Globus pallidus (tissue), 1 donor: ENCODE results near the gene DAP3.
"Not testable (repeated sequence)": the region's sequence is repeated elsewhere in the genome, so short reads cannot be mapped to it uniquely, and the experiment has no call there.

Experiments
- DNase-seq: peaks from one replicate; pipeline ENCODE4 v3.0.0-alpha.2; 2015; ENCODE audit warnings: low spot score

The DAP3 gene

DNA sequence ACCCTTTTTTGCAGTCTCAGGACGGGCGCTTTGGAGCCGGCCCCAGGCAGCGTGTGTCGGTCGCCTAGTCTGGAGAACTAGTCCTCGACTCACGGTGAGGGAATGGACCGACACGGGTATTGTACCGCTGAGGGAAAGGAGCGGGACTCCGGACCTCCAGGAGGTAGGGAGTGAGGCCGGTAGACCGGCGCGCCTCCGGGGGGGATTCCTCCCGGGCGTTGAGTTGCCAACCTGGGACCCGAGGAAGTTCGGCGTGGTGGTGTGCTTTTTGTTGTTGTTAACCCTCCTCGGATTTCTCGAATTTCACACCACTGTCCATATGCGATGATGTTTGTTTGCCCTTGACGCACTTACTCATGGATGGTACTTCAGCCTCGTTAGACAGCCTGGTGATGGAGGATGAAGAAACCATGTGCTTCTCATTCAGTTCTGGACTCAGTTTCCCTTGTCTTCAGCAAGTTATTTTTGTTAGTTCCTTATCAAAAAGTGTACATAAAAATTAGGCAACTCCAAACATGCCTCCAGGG lies at the start of gene DAP3:
Gene DAP3, plus strand, starts transcription at position 11 of the 527 bp plus-strand sequence. CDS start 20,689 bp downstream, outside the sequence.
- not testable (repeated sequence) for DNase-seq

DNA sequence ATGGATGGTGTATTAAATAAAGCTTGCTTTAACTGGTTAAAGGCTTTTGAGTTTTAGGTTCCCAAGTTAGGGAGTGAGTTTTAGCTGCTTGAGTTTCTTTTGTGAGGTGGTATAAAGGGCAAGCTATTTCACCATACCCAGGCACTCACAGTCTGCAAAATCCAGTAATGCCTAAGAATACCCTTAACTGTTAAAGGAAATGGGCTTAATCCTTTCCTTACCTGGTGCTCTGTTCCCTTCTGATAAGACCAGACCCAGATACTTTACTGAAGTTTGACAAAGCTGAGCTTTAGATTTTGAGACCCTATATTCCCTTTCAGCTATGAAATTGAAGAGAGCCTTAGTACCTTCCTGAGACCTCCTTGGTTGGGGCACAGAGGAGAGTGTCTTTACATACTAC lies 48.5 kb upstream of the DAP3 start:
- no peak for DNase-seq

DNA sequence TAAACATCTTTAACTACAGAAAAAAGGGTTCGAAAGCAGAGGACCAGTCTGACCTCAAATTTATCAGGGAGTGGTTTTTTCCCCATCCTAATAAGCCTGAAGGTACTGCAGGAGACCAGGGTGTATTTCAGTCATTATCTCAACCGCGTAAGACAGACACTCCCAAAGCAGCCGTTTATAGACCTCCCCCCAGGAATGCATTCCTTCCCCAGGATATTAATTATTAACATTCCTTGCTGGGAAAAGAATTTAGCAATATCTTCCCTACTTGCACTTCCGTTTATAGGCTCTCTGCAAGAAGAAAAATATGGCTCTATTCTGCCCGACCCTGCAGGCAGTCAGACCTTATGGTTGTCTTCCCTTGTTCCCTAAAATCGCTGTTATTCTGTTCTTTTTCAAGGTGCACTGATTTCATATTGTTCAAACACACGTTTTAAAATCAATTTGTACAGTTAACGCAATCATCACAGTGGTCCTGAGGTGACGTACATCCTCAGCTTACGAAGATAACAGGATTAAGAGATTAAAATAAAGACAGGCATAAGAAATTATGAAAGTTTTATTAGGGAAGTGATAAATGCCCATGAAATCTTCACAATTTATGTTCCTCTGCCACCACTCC lies 46.2 kb upstream of the DAP3 start:
- DNase-seq = not testable (repeated sequence)

DNA sequence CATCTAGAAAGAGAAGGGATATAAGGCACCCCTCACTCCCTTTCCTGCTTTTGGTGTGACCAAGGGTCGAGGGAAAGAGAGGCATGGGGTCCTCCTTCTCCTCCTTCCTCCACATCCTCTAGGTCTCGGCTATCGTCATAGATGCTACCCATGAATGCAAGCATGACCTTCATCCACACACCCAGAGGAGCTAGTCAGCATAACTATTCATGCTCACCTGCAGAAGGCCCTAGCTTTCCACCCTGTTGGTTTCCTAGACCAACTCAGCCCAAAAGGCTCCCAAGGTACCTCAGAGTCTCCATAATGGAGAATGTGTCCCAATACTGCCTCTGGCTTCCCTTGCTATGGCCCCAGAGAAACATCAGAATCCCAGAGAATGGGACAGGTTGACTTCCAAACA lies 45.7 kb upstream of the DAP3 start:
- no peak for DNase-seq

DNA sequence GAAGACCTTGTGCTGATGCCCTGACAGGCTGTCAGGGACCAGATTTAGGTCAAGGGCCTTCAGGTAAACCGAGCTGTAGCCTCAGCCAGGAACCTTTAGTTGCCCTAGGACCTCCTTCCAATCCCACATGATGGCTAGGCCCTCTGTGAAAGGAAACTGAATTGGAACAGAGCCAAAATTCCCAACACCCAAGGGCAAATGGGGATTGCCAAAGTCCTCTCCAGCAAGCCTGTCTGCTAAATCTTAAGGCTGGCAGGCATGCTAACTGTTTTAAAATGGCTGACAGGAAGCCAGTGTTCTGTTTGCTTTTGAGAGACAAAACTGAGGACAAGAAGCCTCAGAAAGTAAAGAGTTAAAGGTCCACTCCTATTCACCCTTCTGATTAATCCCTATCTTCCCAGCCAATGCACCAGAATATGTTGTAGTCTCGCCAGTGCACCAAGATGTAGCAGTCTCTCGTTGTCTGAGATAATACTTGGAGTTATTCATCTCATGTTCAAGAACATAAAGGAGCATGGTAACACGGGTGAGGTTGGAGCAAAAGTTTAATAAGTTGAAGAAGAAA lies 43.8 kb upstream of the DAP3 start:
- no peak for DNase-seq

DNA sequence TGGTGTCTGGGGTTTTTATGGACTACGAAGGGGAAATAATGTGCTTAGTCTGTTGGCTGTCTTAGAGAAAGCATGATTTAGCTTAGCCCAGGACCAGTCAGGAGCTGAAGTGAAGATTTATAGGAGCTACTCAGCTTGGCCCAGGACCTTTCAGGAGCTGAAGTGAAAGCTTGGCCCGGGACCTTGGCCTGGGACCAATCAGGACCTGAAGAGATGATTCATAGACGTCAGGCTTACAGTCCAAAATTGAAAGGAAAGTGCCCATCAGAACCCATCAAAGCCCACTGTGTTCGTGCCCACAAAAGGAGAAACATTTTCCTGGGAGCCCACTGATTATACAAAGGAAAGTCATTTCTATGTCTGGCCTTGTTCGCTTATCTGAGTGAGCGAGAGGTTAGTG lies 43.2 kb upstream of the DAP3 start:
- no peak for DNase-seq

DNA sequence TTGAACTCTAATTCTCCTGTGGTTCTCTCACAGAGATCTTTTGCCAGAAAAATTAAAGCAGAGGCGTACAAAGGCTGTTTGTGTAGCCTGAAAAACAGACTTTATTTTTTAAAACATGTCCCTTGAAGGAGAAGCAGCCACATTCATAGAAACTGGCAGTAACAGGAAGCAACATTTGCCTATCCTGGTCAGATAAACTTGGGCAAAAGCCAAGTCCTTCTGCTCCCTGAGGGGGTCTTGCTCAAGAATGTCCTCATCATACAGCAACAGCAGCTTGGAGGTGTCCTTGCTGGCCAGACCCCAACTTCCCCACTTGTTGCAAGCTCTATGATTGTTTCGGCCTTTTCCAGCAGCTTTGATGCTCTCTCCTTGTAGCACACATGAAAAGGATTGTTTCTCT lies 42.6 kb upstream of the DAP3 start:
- no peak for DNase-seq

DNA sequence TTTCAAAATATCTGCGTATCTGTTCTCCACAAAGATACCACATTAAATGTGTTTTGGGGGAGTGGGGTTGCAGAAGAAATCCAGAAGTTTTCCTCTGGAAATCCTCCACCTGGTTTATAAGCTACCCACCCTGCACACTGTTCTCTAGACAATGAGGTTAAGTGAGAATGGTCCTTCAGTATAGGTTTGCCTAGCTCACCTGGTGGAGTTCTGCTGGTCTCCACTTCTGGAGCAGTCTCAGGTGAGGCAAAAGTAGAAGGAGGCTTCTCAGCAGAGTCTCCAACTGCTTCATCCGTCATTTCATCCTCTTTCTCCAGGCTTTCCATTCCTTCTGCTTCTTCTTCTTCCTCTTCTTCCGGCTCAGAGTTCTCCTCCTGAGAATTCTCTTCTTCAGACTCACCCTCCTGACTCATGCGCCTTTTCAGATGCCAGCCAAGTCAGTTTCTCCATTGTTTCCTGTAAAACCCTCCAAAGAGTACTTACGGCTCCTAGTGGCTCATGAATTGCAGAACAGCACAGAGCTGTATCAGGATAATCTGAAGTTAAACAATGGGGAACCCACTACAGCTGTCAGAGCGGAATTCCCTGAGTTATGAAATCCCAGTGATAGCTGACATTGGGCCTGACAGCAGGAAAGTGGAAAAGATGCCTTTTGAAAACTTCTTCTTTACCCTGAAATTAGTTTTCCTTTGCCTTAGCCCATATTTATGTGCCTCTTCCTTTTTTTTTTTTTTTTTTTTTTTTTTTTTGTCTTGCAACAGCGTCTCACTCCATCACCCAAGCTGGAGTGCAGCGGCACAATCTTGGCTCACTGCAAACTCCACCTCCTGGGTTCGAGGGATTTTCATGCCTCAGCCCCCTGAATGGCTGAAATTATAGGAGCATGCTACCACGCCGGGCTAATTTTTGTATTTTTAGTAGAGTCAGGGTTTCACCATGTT lies 40.4 kb upstream of the DAP3 start:
- DNase-seq = peak; percentile 66

DNA sequence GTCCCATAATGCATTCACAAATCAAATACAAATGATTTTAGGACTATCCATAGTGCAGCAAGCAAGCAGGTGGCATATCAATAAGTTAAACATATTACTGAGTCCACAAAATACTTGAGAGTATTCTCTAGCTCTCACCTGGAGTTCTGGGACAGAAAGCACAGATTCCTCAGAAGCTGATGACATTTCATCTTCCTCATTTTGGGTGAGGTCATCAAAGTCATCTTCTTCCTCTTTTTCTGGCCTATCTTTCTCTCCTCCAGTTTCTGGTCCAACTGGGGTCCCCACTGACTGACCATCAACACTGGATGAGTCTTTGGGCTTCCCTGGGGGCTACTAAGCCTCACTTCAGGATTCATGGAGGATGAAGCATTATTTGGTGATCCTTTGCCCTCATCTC lies 39.2 kb upstream of the DAP3 start:
- DNase-seq = no peak

DNA sequence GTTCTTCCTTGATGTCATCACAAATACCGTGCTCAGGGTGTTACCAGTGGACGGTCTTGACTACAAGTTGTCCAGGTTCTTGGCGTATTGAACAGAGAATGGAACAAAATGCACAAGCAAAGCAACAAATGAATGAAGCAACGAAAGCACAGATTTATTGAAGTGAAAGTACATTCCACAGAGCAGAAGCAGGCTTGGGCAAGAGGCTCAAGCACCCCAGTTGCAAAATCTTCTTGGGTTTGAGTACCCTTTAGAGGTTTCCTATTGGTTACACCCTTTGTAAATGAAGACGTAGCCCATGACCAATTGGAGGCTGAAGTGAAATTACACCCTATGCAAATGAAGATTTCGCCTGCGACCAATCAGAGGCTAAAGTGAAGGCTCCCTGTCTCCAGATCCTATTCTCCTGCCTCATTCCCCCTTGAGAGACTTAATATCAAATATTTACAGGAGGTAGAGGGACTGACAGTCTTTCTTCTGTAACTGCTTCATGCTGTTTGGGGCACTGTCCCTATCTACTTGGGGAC lies 38.6 kb upstream of the DAP3 start:
- no peak for DNase-seq

DNA sequence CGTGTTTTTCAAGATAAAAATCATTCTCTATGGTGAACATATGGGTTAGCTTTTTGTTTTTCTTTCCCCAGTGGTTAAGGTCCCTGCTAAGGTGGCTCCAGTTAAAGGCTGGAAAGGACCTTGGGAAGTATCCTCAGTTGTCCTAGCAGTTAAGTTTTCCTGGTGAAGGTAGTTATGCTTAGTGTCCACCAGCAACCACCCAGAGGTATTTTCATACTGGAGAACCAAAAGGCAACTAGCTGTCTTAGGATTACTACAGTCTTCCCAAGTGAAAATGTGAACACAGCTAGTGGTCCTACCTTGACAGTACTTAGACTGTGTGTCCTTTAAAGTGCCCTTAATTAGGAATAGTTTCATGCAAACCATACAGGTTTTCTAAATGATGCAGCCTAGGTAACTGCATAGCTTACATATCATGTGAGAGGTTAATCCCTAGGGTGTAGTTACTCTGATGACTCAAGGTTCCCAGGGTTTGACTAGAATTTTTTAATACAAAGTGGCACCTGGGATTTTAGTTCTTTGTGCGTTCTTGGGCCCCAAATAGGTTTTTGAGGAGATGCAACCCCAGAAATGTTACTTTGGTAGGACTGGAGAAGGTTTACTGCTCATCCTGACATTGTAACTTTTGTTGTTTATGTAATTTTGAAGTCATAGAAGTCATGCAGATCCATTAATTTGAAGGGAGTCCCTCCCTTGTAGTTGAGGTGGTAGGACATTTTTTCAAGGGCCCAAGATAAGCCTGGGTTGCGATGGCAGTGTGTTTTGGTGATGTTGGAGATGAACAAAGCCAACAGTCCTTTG lies 36.8 kb upstream of the DAP3 start:
- no peak for DNase-seq

DNA sequence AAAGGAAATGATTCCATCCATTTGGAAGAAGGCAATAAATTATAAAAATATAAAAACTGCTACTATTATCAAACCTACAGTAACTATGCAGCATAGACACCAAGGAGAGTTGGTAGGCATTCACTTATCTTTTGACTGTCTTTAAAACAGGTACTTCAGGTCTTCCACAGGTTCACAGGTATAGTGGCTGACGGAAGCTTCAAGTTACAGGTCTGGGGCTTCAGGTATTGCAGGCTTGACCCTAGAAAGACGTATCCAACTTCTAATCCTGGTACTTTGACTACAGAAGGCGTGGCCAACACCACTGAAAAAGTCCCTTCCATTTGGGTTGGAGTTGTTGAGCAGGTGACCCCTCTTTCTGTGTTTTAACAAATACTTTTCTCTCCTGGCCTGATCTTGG lies 35.9 kb upstream of the DAP3 start:
- no peak for DNase-seq

DNA sequence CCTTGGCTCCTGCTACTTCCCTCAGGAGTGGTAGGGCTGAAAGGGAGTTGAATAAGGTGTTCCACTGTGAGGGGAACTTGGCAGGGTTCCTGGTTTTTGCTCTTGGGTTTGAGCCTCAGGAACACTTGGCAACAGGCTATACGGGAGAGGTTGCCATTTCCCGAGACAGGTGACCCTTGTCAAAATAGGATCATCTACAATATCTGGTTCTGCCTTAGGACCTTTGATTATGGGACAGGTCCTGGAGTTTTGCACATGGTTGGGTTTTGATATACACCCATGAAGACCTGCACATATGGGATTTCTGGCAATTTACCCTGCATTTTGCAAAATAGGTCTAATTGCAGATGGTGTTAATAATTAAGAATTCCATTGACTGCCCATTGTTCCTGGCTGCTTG lies 31.4 kb upstream of the DAP3 start:
- no peak for DNase-seq

DNA sequence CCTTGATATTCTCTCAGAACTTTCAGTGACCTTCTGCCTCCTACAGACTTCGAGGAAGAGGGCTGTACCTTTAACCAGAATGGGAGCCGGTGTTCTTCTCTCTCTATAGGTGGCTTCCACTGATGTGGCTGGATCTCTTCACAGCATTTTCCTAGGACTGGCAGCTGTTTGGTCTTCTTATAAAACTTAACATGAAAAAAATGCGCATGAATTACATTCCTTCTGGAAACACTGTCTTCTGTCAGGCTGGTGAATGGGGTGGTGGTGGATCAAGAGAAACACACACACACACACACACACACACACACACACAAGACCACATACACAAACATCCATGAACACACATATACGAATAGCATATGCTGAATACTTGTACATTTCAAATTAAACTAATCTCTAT lies 27.7 kb upstream of the DAP3 start:
- DNase-seq = not testable (repeated sequence)

DNA sequence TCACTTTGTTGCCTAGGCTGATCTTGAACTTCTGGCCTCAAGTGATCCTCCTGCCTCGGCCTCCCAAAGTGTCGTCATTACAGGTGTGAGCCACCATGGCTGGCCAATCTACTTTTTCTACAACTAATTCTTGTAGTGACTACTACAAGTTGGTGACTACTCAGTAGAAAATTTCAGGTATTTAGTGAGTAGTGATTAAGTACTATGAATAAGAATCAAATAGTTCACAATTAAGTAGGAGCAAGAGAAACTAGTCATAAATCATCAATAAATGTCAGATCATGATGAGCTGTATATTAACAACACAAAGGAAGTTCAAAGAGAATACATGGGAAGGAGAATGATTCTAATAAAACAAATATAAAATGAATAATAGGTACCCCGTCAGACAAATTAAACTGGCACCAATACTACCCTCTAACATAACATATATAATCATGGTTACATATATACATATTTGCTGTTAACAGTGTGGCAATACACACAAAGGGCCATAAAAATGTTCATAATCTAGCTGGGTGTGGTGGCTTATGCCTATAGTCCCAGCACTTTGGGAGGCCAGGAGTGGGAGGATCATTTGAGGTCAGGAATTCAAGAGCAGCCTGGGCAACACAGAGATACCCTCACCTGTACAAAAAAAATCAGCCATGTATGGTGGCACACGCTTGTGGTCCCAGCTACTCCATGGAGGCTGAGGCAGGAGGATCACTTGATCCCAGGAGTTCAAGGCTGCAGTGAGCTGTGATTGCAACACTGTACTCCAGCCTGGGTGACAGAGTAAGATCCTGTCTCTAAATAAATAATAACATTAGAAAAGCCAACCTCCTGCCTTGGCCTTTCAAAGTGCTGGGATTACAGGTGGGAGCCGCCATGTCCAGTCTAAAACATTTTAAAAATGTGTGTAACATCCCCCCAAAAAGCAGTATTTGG lies 19.4 kb upstream of the DAP3 start:
- no peak for DNase-seq

DNA sequence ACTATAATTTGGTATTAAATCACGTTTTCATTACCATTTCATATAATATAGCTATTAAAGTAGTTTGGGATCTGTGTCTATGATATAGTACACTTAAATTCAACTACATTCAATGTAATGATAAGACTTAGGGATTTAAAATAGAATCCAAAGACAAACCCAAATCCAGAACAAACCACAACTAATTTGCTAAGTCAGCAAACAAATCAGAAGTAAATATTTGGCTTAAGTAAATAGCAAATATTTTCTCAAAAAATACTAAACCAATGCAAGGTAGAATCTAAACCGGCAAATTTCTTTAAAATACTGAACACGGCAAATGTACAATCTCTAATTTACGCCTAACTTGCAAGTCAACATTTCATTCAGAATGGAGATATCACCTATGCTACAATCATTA lies 17.1 kb upstream of the DAP3 start:
- DNase-seq = no peak

DNA sequence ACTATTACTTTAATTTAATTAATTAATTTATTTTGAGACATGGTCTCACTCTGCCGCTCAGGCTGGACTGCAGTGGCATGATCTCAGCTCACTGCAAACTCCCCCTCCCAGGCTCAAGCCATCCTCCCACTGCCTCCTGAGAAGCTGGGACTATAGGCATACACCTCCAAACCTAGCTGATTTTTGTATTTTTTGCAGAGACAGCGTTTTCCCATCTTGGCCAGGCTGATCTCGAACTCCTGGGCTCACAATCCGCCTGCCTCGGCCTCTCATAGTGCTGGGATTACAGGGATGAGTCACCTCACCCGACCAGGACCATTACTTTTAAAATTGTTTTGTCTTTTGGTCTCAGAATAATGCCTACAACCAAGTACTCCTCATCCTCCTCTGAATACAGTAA lies 15.9 kb upstream of the DAP3 start:
- DNase-seq = no peak

DNA sequence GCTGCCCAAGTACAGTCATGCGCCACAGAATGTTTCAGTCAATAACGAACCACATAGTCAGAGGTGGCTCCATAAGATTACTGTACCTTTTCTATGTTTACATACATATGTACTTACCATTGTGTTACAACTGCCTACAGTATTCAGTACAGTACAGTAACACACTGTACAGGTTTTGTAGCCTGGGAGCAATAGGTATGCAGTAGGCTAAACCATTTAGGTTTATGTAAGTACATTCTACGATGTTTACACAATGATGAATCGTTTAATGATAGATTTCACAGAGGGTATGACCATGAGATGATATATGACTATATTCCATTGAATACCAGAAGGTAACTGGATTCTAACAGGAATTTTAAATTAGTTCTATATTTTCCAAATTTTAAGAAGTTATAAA lies 10.9 kb upstream of the DAP3 start:
- no peak for DNase-seq

DNA sequence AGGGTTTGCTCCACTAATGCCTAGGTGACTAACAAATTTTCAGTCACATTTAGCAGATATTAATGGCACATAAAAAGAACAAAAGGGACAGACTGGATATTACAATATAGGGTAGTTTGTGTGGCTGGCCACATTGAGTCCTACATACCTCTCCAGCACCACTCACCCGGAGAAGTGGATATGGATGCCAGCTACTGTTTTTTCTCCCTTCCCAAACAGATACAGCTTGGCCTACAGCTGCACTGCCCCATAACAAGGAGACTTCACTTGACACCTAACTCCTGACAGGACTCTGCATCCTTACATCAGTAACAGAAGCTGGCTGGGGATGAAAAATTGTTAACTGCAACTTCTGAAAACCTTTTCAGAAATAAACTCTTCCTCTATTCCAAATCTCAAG lies 9.9 kb upstream of the DAP3 start:
- DNase-seq = not testable (repeated sequence)

DNA sequence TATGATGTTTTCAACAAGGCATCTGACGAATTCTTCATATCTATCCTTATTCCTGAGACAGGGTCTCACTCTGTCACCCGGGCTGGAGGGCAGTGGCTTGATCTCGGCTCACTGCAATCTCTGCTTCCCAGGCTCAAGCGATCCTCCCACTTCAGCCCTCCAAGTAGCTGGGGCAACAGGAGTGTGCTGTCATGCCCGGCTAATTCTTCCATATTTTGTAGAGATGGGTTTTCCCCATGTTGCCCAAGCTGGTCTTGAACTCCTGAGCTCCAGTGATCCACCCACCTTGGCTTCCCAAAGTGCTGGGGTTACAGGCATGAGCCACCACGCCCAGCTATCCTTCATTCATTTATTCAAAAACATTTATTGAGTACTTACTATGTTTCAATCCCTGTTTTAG lies 8.4 kb upstream of the DAP3 start:
- no peak for DNase-seq

DNA sequence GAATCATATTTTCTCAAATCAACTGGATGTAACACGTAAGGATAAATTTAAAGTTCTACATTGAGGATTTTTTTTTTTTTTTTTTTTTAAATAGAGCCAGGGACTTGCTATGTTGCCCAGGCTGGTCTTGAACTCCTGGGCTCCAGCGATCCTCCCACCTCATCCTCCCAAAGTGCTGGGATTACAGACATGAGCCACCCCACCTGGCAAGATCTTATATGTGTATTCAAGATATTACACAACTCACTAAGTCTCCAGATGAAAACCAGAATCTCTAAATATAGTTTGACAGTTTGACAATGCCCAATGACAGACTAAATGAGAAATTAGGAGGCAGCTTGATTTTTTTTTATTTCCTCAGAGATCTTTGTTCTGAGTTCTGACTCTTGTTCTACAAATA lies 7.1 kb upstream of the DAP3 start:
- no peak for DNase-seq
